Stimulated activated CD8-positive, alpha-beta memory T cell treated with anti-CD3 and anti-CD28 coated beads, Interleukin-12 subunit alpha, Interleukin-12 subunit beta, amount 100 ng/mL, for 24 hours (primary cell): ENCODE results near the gene FCMR.
A peak's percentile ranks its signal among the peaks of the same experiment; 100 is the strongest.
"Not testable (repeated sequence)": the region's sequence is repeated elsewhere in the genome, so short reads cannot be mapped to it uniquely, and the experiment has no call there.

Experiments used
- DNase-seq: peaks from one replicate; pipeline ENCODE4 v3.0.0-alpha.2; 2020; ENCODE audit errors: extremely low read depth

Gene FCMR

GRCh38 chr1:206949641-206950040, 27.9 kb upstream of the FCMR start:
- DNase-seq = no peak

GRCh38 chr1:206949208-206949607, 27.5 kb upstream of the FCMR start:
- DNase-seq = no peak

- DNase-seq = no peak
Measured at GRCh38 chr1:206947255-206947654, 25.5 kb upstream of the FCMR start.

GRCh38 chr1:206946261-206946660, 24.5 kb upstream of the FCMR start, which contains the start of gene PIGR:
TSS of gene PIGR (minus strand) at chr1:206946466. CDS start at chr1:206940531, 5,935 bp downstream.
- DNase-seq = no peak

GRCh38 chr1:206945779-206946178, 24.0 kb upstream of the FCMR start:
- DNase-seq = no peak

GRCh38 chr1:206944703-206945102, 23.0 kb upstream of the FCMR start:
- no peak for DNase-seq

GRCh38 chr1:206941766-206942418, 20.2 kb upstream of the FCMR start:
- DNase-seq = no peak

- DNase-seq = no peak
Measured at GRCh38 chr1:206940588-206940936, 18.8 kb upstream of the FCMR start.

GRCh38 chr1:206939841-206940587, 18.3 kb upstream of the FCMR start:
- DNase-seq = no peak

GRCh38 chr1:206939131-206939530, 17.4 kb upstream of the FCMR start:
- no peak for DNase-seq

- DNase-seq = no peak
Measured at GRCh38 chr1:206937425-206937824, 15.7 kb upstream of the FCMR start.

GRCh38 chr1:206935491-206936067, 13.8 kb upstream of the FCMR start:
- DNase-seq = no peak

- peak; percentile 39 for DNase-seq
Measured at GRCh38 chr1:206933333-206933945, 11.7 kb upstream of the FCMR start.

GRCh38 chr1:206932177-206932576, 10.4 kb upstream of the FCMR start:
- no peak for DNase-seq

GRCh38 chr1:206931709-206932108, 10.0 kb upstream of the FCMR start:
- no peak for DNase-seq

- DNase-seq = no peak
Measured at GRCh38 chr1:206930210-206930798, 8.6 kb upstream of the FCMR start.

GRCh38 chr1:206929524-206929923, 7.8 kb upstream of the FCMR start:
- DNase-seq = no peak

GRCh38 chr1:206926286-206926685, 4.5 kb upstream of the FCMR start:
- no peak for DNase-seq

GRCh38 chr1:206925106-206925736, 3.5 kb upstream of the FCMR start:
- no peak for DNase-seq

- no peak for DNase-seq
Measured at GRCh38 chr1:206924592-206925105, 2.9 kb upstream of the FCMR start.

GRCh38 chr1:206923961-206924557, 2.3 kb upstream of the FCMR start:
- not testable (repeated sequence) for DNase-seq
